H1 (cell line): ENCODE results near the gene PRSS3. TPM values are rescaled to one million over a fixed set of nuclear protein-coding genes. Genes with fewer than 3 reads are reported as not detected.
"Not testable (repeated sequence)": the region's sequence is repeated elsewhere in the genome, so short reads cannot be mapped to it uniquely, and the experiment has no call there.

Experiments used
- CTCF ChIA-PET: fragments of 300-600 bp; sonication (Branson Sonifier 250); formaldehyde crosslinking; loops from one replicate; lab custom pipeline; 2021; ENCODE audit not compliant: partially characterized antibody; lab: Charles Lee
- POLR2A ChIA-PET: fragments of 300-600 bp; sonication (Branson Sonifier 250); formaldehyde crosslinking; loops from one replicate; lab custom pipeline; 2021; ENCODE audit warnings: inconsistent platforms; ENCODE audit not compliant: partially characterized antibody; lab: Charles Lee
- DNase-seq, 2 experiments: peaks; one replicate each; pipeline versions ENCODE4 v3.0.0 to v3.0.0-alpha.2; 2010 to 2022; ENCODE audit warnings: low spot score in 2 of 2, low read depth in 1 of 2, mixed read lengths in 1 of 2
- FAIRE-seq: peaks from 2 replicates; lab custom pipeline; 2011; peaks lifted over from hg19 to GRCh38; lab: Jason Lieb, UNC
- H2AFZ ChIP-seq: 2 replicates; pipeline ENCODE4 v1.8.1; 2012; ENCODE audit warnings: low read length, inconsistent platforms
- H2AK5ac ChIP-seq: 2 replicates; pipeline ENCODE4 v1.6.1; 2013; ENCODE audit warnings: low read depth, low read length
- H2BK120ac ChIP-seq: replicated peaks from 2 replicates; pipeline ENCODE3; 2013; ENCODE audit warnings: low read depth, low read length, inconsistent platforms
- H2BK12ac ChIP-seq: 2 replicates; pipeline ENCODE4 v1.6.1; 2013; ENCODE audit warnings: low read depth, low read length
- H2BK15ac ChIP-seq: 2 replicates; pipeline ENCODE4 v1.6.1; 2013; ENCODE audit warnings: low read length
- H2BK20ac ChIP-seq: 2 replicates; pipeline ENCODE4 v1.6.1; 2013; ENCODE audit warnings: low read length
- H2BK5ac ChIP-seq: 2 replicates; pipeline ENCODE4 v1.6.1; 2013; ENCODE audit warnings: low read depth, low read length
- H3K14ac ChIP-seq: 2 replicates; pipeline ENCODE4 v1.6.1; 2013; ENCODE audit warnings: inconsistent platforms; ENCODE audit not compliant: insufficient read length
- H3K18ac ChIP-seq: 2 replicates; pipeline ENCODE4 v1.6.1; 2013; ENCODE audit warnings: low read length; ENCODE audit errors: extremely low read depth
- H3K23ac ChIP-seq: 2 replicates; pipeline ENCODE4 v1.6.1; 2013; ENCODE audit warnings: inconsistent platforms; ENCODE audit not compliant: insufficient read length
- H3K23me2 ChIP-seq: 2 replicates; pipeline ENCODE4 v1.6.1; 2013; ENCODE audit warnings: low read depth, low read length
- H3K27ac ChIP-seq: 2 replicates; pipeline ENCODE4 v1.6.1; 2011; ENCODE audit warnings: low read depth, low read length, inconsistent platforms
- H3K27me3 ChIP-seq, 4 experiments: replicated peaks in 1 of 4; 1 replicate in 1 of 4; 2 replicates in 3 of 4; pipeline versions ENCODE4 v1.6.1 to v1.8.1; 2011 to 2013; ENCODE audit warnings: low read length in 3 of 4, mild to moderate bottlenecking in 3 of 4, inconsistent platforms in 2 of 4, mixed read lengths in 2 of 4, moderate library complexity in 1 of 4; ENCODE audit not compliant: control insufficient read depth in 3 of 4, insufficient read depth in 3 of 4; ENCODE audit errors: extremely low read depth in 1 of 4
- H3K36me3 ChIP-seq, 4 experiments: 2 replicates each; pipeline versions ENCODE4 v1.6.1 to v1.8.1; 2011 to 2013; ENCODE audit warnings: mild to moderate bottlenecking in 4 of 4, low read length in 3 of 4, moderate library complexity in 2 of 4, control low read depth in 1 of 4, inconsistent platforms in 1 of 4; ENCODE audit not compliant: insufficient read depth in 4 of 4, control insufficient read depth in 2 of 4
- H3K4ac ChIP-seq: replicated peaks from 2 replicates; pipeline ENCODE3; 2013; ENCODE audit warnings: low read length, low read depth, mixed read lengths, inconsistent platforms; ENCODE audit not compliant: insufficient read length
- H3K4me1 ChIP-seq, 4 experiments: replicated peaks in 1 of 4; 1 replicate in 1 of 4; 2 replicates in 3 of 4; pipeline versions ENCODE4 v1.6.1 to v1.8.1; 2011 to 2013; ENCODE audit warnings: low read length in 3 of 4, inconsistent platforms in 2 of 4, mixed read lengths in 1 of 4; ENCODE audit not compliant: insufficient read depth in 4 of 4, control insufficient read depth in 3 of 4
- H3K4me2 ChIP-seq, 2 experiments: 2 replicates each; pipeline versions ENCODE4 v1.6.1 to v1.8.1; 2011 to 2013; ENCODE audit warnings: low read depth in 2 of 2, low read length in 2 of 2, control low read depth in 1 of 2, inconsistent platforms in 1 of 2, mild to moderate bottlenecking in 1 of 2; ENCODE audit not compliant: insufficient read depth in 1 of 2
- H3K4me3 ChIP-seq, 4 experiments: fragments of 200-600, 300-600 bp in 1 of 4; sonication (generic), shearing (Covaris generic), sonication (Bioruptor Twin) in 1 of 4; 2 replicates each; pipeline versions ENCODE4 v1.5.1 to v1.8.1; 2011 to 2016; ENCODE audit warnings: low read length in 4 of 4, low read depth in 3 of 4, control low read depth in 2 of 4, inconsistent platforms in 2 of 4, mild to moderate bottlenecking in 2 of 4, mixed read lengths in 1 of 4, moderate library complexity in 1 of 4; ENCODE audit not compliant: insufficient read depth in 2 of 4; ENCODE audit errors: extremely low read depth in 1 of 4
- H3K56ac ChIP-seq: replicated peaks from 2 replicates; pipeline ENCODE3; 2013; ENCODE audit warnings: low read depth, mild to moderate bottlenecking, mixed read lengths, low read length, inconsistent platforms; ENCODE audit not compliant: insufficient read length
- H3K79me1 ChIP-seq: 2 replicates; pipeline ENCODE4 v1.6.1; 2013; ENCODE audit warnings: low read depth, low read length, control low read depth
- H3K79me2 ChIP-seq, 2 experiments: 2 replicates each; pipeline versions ENCODE4 v1.6.1 to v1.8.1; 2012 to 2013; ENCODE audit warnings: low read length in 2 of 2, mild to moderate bottlenecking in 2 of 2, inconsistent platforms in 1 of 2; ENCODE audit not compliant: insufficient read depth in 2 of 2, control insufficient read depth in 1 of 2
- H3K9ac ChIP-seq, 4 experiments: replicated peaks in 1 of 4; 1 replicate in 1 of 4; 2 replicates in 3 of 4; pipeline versions ENCODE4 v1.6.1 to v1.8.1; 2011 to 2013; ENCODE audit warnings: low read depth in 3 of 4, low read length in 3 of 4, control low read depth in 2 of 4, mild to moderate bottlenecking in 2 of 4, moderate library complexity in 2 of 4, inconsistent platforms in 1 of 4; ENCODE audit errors: extremely low read depth in 1 of 4
- H3K9me3 ChIP-seq, 2 experiments: 2 replicates each; pipeline versions ENCODE4 v1.6.1 to v1.8.1; 2012 to 2013; ENCODE audit warnings: mild to moderate bottlenecking in 2 of 2, moderate library complexity in 2 of 2, control low read depth in 1 of 2, inconsistent platforms in 1 of 2, low read depth in 1 of 2, low read length in 1 of 2, mixed read lengths in 1 of 2; ENCODE audit not compliant: insufficient read depth in 2 of 2
- H4K20me1 ChIP-seq, 2 experiments: replicated peaks in 1 of 2; 2 replicates each; pipeline versions ENCODE3 to v1.8.1; 2011 to 2013; ENCODE audit warnings: inconsistent platforms in 2 of 2, low read length in 2 of 2, mild to moderate bottlenecking in 1 of 2; ENCODE audit not compliant: insufficient read depth in 2 of 2, control insufficient read depth in 1 of 2
- H4K5ac ChIP-seq: 2 replicates; pipeline ENCODE4 v1.6.1; 2013; ENCODE audit warnings: low read length, low read depth, mixed read lengths, inconsistent platforms; ENCODE audit not compliant: insufficient read length
- H4K8ac ChIP-seq: 2 replicates; pipeline ENCODE4 v1.8.0; 2013; ENCODE audit warnings: mild to moderate bottlenecking, moderate library complexity, low read length, inconsistent platforms; ENCODE audit not compliant: insufficient read depth; ENCODE audit errors: extremely low read depth
- H4K91ac ChIP-seq: replicated peaks from 2 replicates; pipeline ENCODE3; 2013; ENCODE audit warnings: low read length, mixed read lengths, inconsistent platforms; ENCODE audit not compliant: insufficient read length
- BACH1 ChIP-seq: IDR thresholded peaks from 2 replicates; pipeline ENCODE4 v1.6.1; 2012; ENCODE audit warnings: low read length, improper control_type of control experiment
- NRF1 ChIP-seq: IDR thresholded peaks from 2 replicates; pipeline ENCODE4 v1.6.1; 2011; ENCODE audit warnings: mild to moderate bottlenecking, low read depth, low read length, improper control_type of control experiment
- POU5F1 ChIP-seq: IDR thresholded peaks from 2 replicates; pipeline ENCODE4 v1.6.1; 2011; ENCODE audit warnings: low read depth, mild to moderate bottlenecking, low read length, moderate library complexity
- WGBS, 2 experiments: shearing (Covaris generic) in 1 of 2; methylation state at CpG; one replicate each; pipeline versions ENCODE4 v1.1.6 to v1.1.7; 2013 to 2015; ENCODE audit warnings: low lambda C conversion rate in 2 of 2, mixed read lengths in 2 of 2, inconsistent platforms in 1 of 2, low coverage in 1 of 2, missing lambda C conversion rate in 1 of 2; ENCODE audit not compliant: insufficient replicate concordance in 2 of 2, insufficient coverage in 1 of 2, insufficient read length in 1 of 2; ENCODE audit errors: extremely low coverage in 1 of 2, missing lambda C conversion rate in 1 of 2; 5-methylcytosine and 5-hydroxymethylcytosine counted together
- polyA plus RNA-seq, 7 experiments: library from polyadenylated mRNA; depleted of rRNA in 3 of 7; stranded (reverse) in 5 of 7; unstranded in 2 of 7; fragments of >200 nt in 5 of 7; fragments of 200-250 nt in 2 of 7; gene quantifications; 1 replicate in 5 of 7; 2 replicates in 1 of 7; 4 replicates in 1 of 7; pipeline versions ENCODE4 v1.2.1 to v1.2.3, GENCODE V29; 2011 to 2013; ENCODE audit warnings: missing spikeins in 2 of 7, mixed read lengths in 2 of 7
- total RNA-seq: library from RNA; stranded (reverse); fragmentation: NEBNext Ultra II Directional; extraction: Animal tissue kit (Norgen Biotek cat#: 25700); gene quantifications from 2 replicates; pipeline ENCODE4 v1.2.1, GENCODE V29; 2021

PRSS3 gene
- total and polyA plus RNA-seq, 2 of the 8 experiments (the other 6 are each of a cell fraction or from before 2014, with no cell fraction given) = 0.12 TPM; not detected in 1

DNA sequence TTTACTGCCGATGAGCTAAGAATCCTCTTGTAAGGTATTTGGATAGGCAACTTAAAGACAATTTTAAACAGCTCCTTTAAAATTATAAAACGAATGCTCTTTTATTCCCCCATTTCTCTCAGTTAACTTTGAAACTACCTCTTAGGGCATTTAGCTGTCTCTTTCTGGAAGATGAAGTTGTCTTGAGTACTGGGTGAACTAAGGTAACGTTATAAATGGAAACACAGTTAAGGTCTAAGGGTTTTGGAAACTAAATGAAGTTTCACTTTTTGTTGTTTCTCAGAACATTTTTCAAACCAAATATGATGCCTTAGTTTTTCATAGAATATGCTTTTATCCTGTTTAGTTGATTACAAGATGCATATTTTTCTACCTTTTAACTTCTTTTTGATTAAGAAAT is 28.4 kb downstream of the PRSS3 start (continued):
- TF ChIP-seq NRF1 (no peak), BACH1 (no peak), POU5F1 (no peak)

GRCh38 chr9:33827285-33827684 is 31.9 kb downstream of the PRSS3 start:
- peaks cover 7 to 90% of the 10 kb centered on the region in 2 experiments for H3K79me2 ChIP-seq
- H2AFZ ChIP-seq, H3K18ac ChIP-seq, H2AK5ac ChIP-seq, H3K27ac ChIP-seq, H3K4me2 ChIP-seq, H4K8ac ChIP-seq, H3K4ac ChIP-seq, H3K14ac ChIP-seq, H2BK5ac ChIP-seq, H2BK15ac ChIP-seq, H2BK120ac ChIP-seq, H3K27me3 ChIP-seq, H3K9me3 ChIP-seq, H3K23me2 ChIP-seq, H4K91ac ChIP-seq, H3K4me1 ChIP-seq, H3K36me3 ChIP-seq, H3K23ac ChIP-seq, FAIRE-seq, H3K79me1 ChIP-seq, H4K20me1 ChIP-seq, H3K9ac ChIP-seq, DNase-seq, H2BK12ac ChIP-seq, H2BK20ac ChIP-seq, POLR2A ChIA-PET, H3K4me3 ChIP-seq, H3K56ac ChIP-seq, H4K5ac ChIP-seq: not testable (repeated sequence)
- CTCF ChIA-PET = interaction anchor here (0.7 to 3.6 kb wide), 4 partner anchors 8 to 173 kb away, joined by 3 to 19 read pairs (median 4); no protein-coding TSS in a partner anchor
- WGBS, 2 experiments = 99% methylated on average over 11 of the region's 11 CpGs; no CpG with 5 or more reads in 1 of the 2 experiments
